HepG2 (cell line): ENCODE measurements around the gene RNF13. TPM values are rescaled to one million over a fixed set of nuclear protein-coding genes. Genes with fewer than 3 reads are reported as not detected.

Experiments
- DBP ChIP-seq: sonication (generic); formaldehyde crosslinking; IDR thresholded peaks from 2 replicates; pipeline ENCODE4 v1.4.0; 2020; ENCODE audit warnings: missing genetic modification reagents; ENCODE audit errors: not compliant biosample characterization
- JARID2 ChIP-seq: sonication (generic); formaldehyde crosslinking; IDR thresholded peaks from 2 replicates; pipeline ENCODE4 v1.8.1; 2023; ENCODE audit warnings: missing genetic modification reagents, inconsistent platforms; ENCODE audit not compliant: insufficient replicate concordance
- KDM2A ChIP-seq: sonication (generic); formaldehyde crosslinking; IDR thresholded peaks from 2 replicates; pipeline ENCODE4 v1.4.0; 2020; ENCODE audit warnings: low read depth, missing genetic modification reagents, borderline replicate concordance
- LCORL ChIP-seq, 2 experiments: fragments of 450-650 bp in 1 of 2; sonication (generic) in 1 of 2; formaldehyde crosslinking in 1 of 2; IDR thresholded peaks; 2 replicates each; pipeline versions ENCODE4 v1.5.0 to v1.6.1; 2017 to 2020; ENCODE audit warnings: antibody characterized with exemption in 1 of 2, missing genetic modification reagents in 1 of 2
- MEIS2 ChIP-seq: sonication (generic); formaldehyde crosslinking; IDR thresholded peaks from 2 replicates; pipeline ENCODE4 v1.9.0; 2021; ENCODE audit warnings: mild to moderate bottlenecking, missing genetic modification reagents
- MYPOP ChIP-seq: sonication (generic); formaldehyde crosslinking; IDR thresholded peaks from 2 replicates; pipeline ENCODE4 v1.8.1; 2023; ENCODE audit warnings: mild to moderate bottlenecking, moderate library complexity, missing genetic modification reagents
- NFIB ChIP-seq: sonication (generic); formaldehyde crosslinking; IDR thresholded peaks from 2 replicates; pipeline ENCODE4 v1.9.0; 2021; ENCODE audit warnings: missing genetic modification reagents, mild to moderate bottlenecking, borderline replicate concordance
- PHF5A ChIP-seq: IDR thresholded peaks from one replicate; pipeline ENCODE4 v1.6.1; 2018; ENCODE audit warnings: low read depth, missing genetic modification reagents; ENCODE audit not compliant: unreplicated experiment
- PITX1 ChIP-seq: sonication (generic); formaldehyde crosslinking; IDR thresholded peaks from 2 replicates; pipeline ENCODE4 v1.5.1; 2020; ENCODE audit warnings: mild to moderate bottlenecking, missing genetic modification reagents
- SOX13 ChIP-seq, 3 experiments: fragments of 450-650 bp in 1 of 3; sonication (generic) in 1 of 3; formaldehyde crosslinking in 1 of 3; IDR thresholded peaks in 2 of 3; conservative IDR thresholded peaks in 1 of 3; 2 replicates each; pipeline versions ENCODE4 v1.5.0 to v1.6.1; 2016 to 2020; ENCODE audit warnings: antibody characterized with exemption in 1 of 3, mild to moderate bottlenecking in 1 of 3, missing compliant biosample characterization in 1 of 3, missing genetic modification reagents in 1 of 3, moderate library complexity in 1 of 3
- TSC22D2 ChIP-seq: sonication (generic); formaldehyde crosslinking; IDR thresholded peaks from 2 replicates; pipeline ENCODE4 v1.5.1; 2020; ENCODE audit warnings: missing genetic modification reagents, mild to moderate bottlenecking, borderline replicate concordance
- ZNF143 ChIP-seq: sonication (generic); formaldehyde crosslinking; IDR thresholded peaks from 2 replicates; pipeline ENCODE4 v1.4.0; 2020; ENCODE audit warnings: missing genetic modification reagents
- ZNF207 ChIP-seq: fragments of 450-650 bp; IDR thresholded peaks from 2 replicates; pipeline ENCODE4 v1.6.1; 2016; ENCODE audit warnings: antibody characterized with exemption, borderline replicate concordance
- ZNF260 ChIP-seq: sonication (generic); formaldehyde crosslinking; IDR thresholded peaks from 2 replicates; pipeline ENCODE4 v1.4.0; 2020; ENCODE audit warnings: missing genetic modification reagents, low read depth, mild to moderate bottlenecking, borderline replicate concordance
- ZNF431 ChIP-seq: sonication (generic); formaldehyde crosslinking; IDR thresholded peaks from 2 replicates; pipeline ENCODE4 v1.9.0; 2022; ENCODE audit warnings: missing genetic modification reagents, low read depth, mild to moderate bottlenecking, borderline replicate concordance
- ZNF557 ChIP-seq: sonication (generic); formaldehyde crosslinking; IDR thresholded peaks from 2 replicates; pipeline ENCODE4 v1.4.0; 2020; ENCODE audit warnings: missing genetic modification reagents
- ZNF737 ChIP-seq: sonication (generic); formaldehyde crosslinking; IDR thresholded peaks from 2 replicates; pipeline ENCODE4 v1.5.0; 2020; ENCODE audit warnings: missing genetic modification reagents, mild to moderate bottlenecking, borderline replicate concordance
- ZNF761 ChIP-seq: sonication (generic); formaldehyde crosslinking; conservative IDR thresholded peaks from 2 replicates; pipeline ENCODE4 v1.4.0; 2020; ENCODE audit warnings: mild to moderate bottlenecking, missing genetic modification reagents
- polyA plus RNA-seq, 8 experiments: library from polyadenylated mRNA; depleted of rRNA in 3 of 8; stranded (reverse) in 7 of 8; unstranded in 1 of 8; fragments of >200 nt; fragmentation: Illumina TruSeq in 4 of 8; extraction: Trizol in 4 of 8; gene quantifications; 2 replicates each; pipeline versions ENCODE4 v1.2.1 to v1.2.3, GENCODE V29; 2011 to 2016; ENCODE audit warnings: low read depth in 4 of 8, missing spikeins in 1 of 8, mixed read lengths in 1 of 8; ENCODE audit not compliant: insufficient read depth in 1 of 8
- total RNA-seq, 5 experiments: library from RNA; depleted of rRNA; stranded (reverse); fragments of >200 nt; fragmentation: Illumina TruSeq; extraction: Trizol; gene quantifications; 2 replicates each; pipeline ENCODE4 v1.2.3, GENCODE V29; 2016; ENCODE audit warnings: low read depth in 1 of 5
- TF ChIP-seq, protein P1 (sequence below): sonication (generic); formaldehyde crosslinking; IDR thresholded peaks from 2 replicates; pipeline ENCODE4 v1.5.0; 2020; ENCODE audit warnings: mild to moderate bottlenecking, missing genetic modification reagents, borderline replicate concordance
- TF ChIP-seq, protein P2 (sequence below): sonication (generic); formaldehyde crosslinking; IDR thresholded peaks from 2 replicates; pipeline ENCODE4 v1.4.0; 2020; ENCODE audit warnings: missing genetic modification reagents

Gene RNF13
- total and polyA plus RNA-seq, 2 of the 13 experiments (the other 11 are each of a cell fraction or from before 2014, with no cell fraction given) = 39.8 to 46.0 TPM

GRCh38 chr3:149970716-149971402 is 157.8 kb downstream of the RNF13 start, which contains the start of gene PFN2 (continued):
- TF ChIP-seq, protein P1, sequence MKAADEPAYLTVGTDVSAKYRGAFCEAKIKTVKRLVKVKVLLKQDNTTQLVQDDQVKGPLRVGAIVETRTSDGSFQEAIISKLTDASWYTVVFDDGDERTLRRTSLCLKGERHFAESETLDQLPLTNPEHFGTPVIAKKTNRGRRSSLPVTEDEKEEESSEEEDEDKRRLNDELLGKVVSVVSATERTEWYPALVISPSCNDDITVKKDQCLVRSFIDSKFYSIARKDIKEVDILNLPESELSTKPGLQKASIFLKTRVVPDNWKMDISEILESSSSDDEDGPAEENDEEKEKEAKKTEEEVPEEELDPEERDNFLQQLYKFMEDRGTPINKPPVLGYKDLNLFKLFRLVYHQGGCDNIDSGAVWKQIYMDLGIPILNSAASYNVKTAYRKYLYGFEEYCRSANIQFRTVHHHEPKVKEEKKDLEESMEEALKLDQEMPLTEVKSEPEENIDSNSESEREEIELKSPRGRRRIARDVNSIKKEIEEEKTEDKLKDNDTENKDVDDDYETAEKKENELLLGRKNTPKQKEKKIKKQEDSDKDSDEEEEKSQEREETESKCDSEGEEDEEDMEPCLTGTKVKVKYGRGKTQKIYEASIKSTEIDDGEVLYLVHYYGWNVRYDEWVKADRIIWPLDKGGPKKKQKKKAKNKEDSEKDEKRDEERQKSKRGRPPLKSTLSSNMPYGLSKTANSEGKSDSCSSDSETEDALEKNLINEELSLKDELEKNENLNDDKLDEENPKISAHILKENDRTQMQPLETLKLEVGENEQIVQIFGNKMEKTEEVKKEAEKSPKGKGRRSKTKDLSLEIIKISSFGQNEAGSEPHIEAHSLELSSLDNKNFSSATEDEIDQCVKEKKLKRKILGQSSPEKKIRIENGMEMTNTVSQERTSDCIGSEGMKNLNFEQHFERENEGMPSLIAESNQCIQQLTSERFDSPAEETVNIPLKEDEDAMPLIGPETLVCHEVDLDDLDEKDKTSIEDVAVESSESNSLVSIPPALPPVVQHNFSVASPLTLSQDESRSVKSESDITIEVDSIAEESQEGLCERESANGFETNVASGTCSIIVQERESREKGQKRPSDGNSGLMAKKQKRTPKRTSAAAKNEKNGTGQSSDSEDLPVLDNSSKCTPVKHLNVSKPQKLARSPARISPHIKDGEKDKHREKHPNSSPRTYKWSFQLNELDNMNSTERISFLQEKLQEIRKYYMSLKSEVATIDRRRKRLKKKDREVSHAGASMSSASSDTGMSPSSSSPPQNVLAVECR = peak; percentile 87
- TF ChIP-seq ZNF737 (no peak), SOX13 (IDR thresholded peaks at IDR 0.05) (no peak), SOX13 (CRISPR knock-in tag; conservative IDR thresholded peaks at IDR 0.05 in 1 of 2, IDR thresholded peaks at IDR 0.05 in 1 of 2) (peak in 1 of 2 experiments; percentile 47; a peak in 1 of 4 replicates), KDM2A (CRISPR knock-in tag) (peak; percentile 86), JARID2 (CRISPR knock-in tag) (no peak), LCORL (IDR thresholded peaks at IDR 0.05) (no peak), LCORL (CRISPR knock-in tag; IDR thresholded peaks at IDR 0.05) (0 out of 2 replicates have a peak, but pooled peaks have one; percentile 21), MEIS2 (CRISPR knock-in tag) (peak; percentile 65), MYPOP (CRISPR knock-in tag) (peak; percentile 80; the same call in 1 of the 2 replicates), PITX1 (CRISPR knock-in tag) (no peak; the same call in 1 of the 2 replicates), ZNF431 (CRISPR knock-in tag) (peak; percentile 88; the same call in 1 of the 2 replicates), ZNF143 (CRISPR knock-in tag) (no peak), PHF5A (CRISPR knock-in tag) (no peak), DBP (CRISPR knock-in tag) (no peak), ZNF260 (CRISPR knock-in tag) (no peak), ZNF761 (peak; percentile 67; the same call in 1 of the 2 replicates), ZNF557 (CRISPR knock-in tag) (0 out of 2 replicates have a peak, but pooled peaks have one; percentile 73), NFIB (CRISPR knock-in tag) (no peak), TSC22D2 (peak; percentile 73), ZNF207 (no peak)
- TF ChIP-seq, protein P2, sequence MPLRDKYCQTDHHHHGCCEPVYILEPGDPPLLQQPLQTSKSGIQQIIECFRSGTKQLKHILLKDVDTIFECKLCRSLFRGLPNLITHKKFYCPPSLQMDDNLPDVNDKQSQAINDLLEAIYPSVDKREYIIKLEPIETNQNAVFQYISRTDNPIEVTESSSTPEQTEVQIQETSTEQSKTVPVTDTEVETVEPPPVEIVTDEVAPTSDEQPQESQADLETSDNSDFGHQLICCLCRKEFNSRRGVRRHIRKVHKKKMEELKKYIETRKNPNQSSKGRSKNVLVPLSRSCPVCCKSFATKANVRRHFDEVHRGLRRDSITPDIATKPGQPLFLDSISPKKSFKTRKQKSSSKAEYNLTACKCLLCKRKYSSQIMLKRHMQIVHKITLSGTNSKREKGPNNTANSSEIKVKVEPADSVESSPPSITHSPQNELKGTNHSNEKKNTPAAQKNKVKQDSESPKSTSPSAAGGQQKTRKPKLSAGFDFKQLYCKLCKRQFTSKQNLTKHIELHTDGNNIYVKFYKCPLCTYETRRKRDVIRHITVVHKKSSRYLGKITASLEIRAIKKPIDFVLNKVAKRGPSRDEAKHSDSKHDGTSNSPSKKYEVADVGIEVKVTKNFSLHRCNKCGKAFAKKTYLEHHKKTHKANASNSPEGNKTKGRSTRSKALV (CRISPR knock-in tag) = no peak
